NCI-H1930 (cell line): ENCODE results near the gene MAGEB3.
"Not testable (repeated sequence)": the region's sequence is repeated elsewhere in the genome, so short reads cannot be mapped to it uniquely, and the experiment has no call there.

Source experiments
- DNase-seq, 2 experiments: peaks; one replicate each; lab custom pipeline; 2025; lab: John Stamatoyannopoulos, UW

The MAGEB3 gene, protein sequence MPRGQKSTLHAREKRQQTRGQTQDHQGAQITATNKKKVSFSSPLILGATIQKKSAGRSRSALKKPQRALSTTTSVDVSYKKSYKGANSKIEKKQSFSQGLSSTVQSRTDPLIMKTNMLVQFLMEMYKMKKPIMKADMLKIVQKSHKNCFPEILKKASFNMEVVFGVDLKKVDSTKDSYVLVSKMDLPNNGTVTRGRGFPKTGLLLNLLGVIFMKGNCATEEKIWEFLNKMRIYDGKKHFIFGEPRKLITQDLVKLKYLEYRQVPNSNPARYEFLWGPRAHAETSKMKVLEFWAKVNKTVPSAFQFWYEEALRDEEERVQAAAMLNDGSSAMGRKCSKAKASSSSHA

DNA sequence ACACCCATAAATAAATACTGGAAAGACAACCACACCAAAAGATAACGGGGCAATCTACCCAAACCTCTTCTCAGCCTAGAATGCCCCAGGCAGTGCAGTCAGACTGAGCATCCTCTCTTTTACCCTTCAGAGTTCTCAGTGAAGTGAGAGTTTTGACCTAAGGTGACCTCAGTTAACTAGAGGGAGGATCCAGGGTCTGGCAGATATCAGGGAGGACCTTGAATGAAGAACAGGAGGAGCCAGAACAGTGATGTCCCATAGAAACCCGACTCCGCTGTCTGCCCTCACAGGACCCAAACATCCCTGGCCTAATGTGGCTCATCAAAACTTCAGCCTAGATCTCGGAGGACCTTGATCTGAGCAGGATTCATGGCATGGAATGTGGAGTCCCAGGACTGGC, at the start of gene MAGEB3:
TSS of gene MAGEB3 (plus strand) at position 263 of the 400 bp plus-strand sequence. CDS start 5,268 bp downstream, outside the sequence.
- no peak for DNase-seq

DNA sequence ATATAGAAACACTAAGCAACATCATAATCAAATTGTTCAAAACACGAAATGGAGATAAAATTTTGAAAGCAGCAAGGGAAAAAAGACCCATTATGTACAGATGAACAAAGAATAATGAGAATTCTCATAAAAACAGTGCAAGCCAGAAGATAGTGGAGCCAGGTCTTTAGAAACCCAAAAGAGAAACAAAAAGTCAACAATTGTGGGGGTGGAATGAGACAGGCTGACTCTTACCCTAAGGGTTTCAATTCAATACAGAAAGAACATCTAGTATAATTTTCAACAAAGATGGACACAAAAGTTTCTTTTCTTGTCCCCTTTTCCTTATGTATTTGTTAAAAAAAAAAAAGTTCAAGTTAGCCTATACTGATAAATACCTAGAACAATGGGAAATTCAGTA, 49.1 kb upstream of the MAGEB3 start:
- no peak for DNase-seq

DNA sequence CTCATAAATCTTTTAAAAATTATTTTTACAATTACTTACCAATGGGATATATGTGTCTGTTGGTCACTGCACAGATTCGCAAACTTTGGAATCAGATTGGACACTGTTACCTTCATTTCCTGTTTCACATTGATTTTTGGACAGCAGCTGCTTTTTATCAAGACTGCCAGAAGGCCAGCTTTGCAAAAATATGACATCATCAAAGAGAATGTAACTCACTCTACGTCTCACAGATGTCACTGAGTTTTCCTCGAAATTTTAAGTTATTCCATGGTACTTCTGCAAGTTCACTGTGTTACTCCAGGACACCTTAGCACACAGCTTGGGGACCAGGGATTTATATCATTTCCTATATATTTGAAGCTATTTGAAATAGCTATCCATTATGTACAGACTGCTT, 46.9 kb upstream of the MAGEB3 start:
- DNase-seq = no peak

DNA sequence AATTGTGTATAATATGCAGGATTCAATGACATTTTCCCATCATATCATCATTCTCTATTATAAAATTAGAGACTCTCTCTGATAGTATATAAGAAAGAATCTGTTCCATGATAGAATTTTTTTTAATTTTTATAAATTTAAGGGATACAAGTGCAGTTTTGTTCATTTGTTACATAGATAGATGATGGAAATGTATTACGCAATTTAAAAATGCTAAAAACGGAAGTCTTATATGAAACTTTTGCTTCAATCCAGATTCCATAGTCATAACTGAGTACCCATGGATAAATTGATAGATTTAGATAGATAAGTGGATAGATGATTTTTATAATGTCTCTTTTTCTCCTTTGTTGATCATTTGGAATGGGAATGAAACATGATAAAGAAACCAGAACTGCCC, 40.0 kb upstream of the MAGEB3 start:
- no peak for DNase-seq

DNA sequence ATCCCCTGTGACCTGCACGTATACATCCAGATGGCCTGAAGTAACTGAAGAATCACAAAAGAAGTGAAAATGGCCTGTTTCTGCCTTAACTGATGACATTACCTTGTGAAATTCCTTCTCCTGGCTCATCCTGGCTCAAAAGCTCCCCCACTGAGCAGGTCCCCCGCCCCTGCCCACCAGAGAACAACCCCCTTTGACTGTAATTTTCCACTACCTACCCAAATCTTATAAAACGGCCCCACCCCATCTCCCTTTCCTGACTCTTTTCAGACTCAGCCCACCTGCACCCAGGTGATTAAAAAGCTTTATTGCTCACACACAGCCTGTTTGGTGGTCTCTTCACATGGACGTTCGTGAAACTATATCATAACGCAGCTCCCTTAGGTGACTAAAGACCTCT, 36.5 kb upstream of the MAGEB3 start:
- not testable (repeated sequence) for DNase-seq

DNA sequence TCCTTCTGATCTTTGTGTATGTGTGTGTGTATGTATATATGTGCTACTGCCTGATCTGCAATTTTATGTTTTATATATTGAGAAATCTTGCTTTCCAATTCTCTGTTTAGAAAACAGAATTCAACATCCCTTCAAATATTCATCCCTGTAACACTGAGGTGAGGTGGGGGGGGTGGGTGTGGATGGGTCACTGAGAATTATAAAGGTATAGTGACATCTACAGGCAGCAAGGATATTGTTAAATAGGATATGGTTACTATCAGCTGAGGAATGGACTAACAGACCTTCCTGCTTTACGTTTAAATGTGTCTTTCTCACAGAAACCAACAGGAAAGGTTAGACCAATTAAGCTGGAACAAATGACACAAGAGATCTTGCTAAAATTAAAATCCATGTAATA, 34.1 kb upstream of the MAGEB3 start:
- DNase-seq = no peak

DNA sequence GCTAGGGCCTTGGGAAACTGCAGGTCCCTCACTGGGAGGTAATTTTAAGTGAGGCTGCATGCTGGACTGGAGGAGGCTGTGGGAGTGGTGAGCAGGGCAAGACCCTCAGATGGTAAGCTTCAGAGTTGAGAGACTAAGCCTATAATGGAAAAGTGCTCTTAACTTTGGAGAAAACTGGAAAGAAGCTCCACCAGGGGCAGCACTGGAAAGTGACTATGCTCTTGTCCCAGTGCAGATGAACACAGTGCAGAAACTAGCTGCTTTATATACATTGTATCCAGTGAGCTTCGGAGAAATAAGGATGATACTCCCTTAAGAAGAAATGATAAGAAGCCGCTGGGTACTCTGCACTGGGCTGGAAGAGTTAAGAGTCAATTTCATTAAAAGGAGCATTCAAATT, 18.3 kb upstream of the MAGEB3 start:
- DNase-seq = no peak

DNA sequence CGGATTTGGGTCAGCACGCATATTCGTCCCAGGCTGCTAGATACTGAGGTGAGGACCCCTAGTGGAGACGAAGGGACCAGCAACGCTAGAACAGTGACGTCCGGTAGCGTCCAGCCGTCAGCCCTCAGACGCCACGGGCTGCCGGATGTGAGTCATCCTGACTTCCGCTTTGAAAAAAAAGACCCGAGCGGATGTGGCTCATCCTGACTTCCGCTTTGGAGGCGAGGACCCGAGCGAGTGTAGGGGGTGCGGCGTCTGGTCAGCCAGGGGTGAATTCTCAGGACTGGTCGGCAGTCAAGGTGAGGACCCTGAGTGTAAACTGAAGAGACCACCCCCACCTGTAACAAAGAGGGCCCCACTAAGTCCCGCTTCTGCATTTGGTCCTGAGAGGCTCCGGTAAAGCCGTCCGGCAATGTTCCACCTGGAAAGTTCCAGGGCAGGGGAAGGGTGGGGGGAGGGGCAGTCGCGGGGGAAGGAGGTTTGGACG, 15.1 kb upstream of the MAGEB3 start, which contains the start of gene MAGEB2:
TSS of gene MAGEB2 (plus strand) at position 207 of the 487 bp plus-strand sequence. CDS start 3,018 bp downstream, outside the sequence.
- DNase-seq = peak; percentile 64 to 70

DNA sequence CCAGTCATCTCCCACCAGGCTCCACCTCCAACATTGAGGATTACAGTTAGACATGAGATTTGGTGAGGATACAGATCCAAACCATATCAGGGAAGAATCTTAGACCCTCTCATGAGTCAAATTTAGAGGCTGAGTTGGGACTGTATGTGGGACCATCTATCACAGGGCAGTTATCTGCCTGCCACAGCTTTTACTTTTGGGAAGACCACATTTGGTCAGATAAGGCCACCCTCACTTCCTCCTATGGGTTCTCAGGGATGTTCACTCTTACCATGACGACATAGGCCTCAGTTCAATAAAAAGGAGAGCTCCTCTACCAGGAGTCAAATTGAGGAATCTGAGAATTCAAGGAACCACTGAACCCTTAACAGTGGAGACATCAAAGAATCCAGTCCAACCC, 13.0 kb upstream of the MAGEB3 start:
- DNase-seq = no peak

DNA sequence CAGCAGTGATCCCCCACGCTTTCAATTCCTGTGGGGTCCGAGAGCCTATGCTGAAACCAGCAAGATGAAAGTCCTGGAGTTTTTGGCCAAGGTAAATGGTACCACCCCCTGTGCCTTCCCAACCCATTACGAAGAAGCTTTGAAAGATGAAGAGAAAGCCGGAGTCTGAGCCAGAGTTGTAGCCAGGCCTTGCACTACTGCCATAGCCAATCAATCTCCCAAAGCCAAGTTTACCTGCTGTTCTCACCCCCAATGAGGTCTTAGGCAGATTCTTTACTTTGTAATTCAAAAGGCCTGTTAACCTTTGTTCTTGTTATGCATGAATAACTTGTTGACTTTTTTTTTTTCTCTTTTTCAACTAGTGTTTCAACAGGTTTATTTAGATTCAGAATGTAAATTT, 11.1 kb upstream of the MAGEB3 start:
- no peak for DNase-seq

DNA sequence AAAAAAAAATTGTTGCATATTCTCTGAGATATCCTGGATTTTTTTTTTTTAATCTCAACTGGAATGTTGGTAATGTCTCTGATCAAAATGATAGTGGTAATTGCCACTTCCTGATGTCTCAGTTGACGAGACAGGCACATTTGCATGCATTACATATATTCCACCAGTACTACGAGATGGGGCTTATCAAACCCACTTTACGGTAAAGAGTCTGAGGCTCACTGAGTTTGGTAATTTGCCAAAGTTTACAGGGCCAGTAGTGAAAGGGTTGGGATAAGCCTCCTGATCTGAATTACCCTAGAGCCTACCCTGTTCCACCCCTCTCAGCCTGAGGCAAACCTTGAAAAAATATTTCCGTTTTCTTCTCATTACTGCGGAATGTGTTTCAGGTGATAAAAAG, 9.8 kb upstream of the MAGEB3 start:
- no peak for DNase-seq

DNA sequence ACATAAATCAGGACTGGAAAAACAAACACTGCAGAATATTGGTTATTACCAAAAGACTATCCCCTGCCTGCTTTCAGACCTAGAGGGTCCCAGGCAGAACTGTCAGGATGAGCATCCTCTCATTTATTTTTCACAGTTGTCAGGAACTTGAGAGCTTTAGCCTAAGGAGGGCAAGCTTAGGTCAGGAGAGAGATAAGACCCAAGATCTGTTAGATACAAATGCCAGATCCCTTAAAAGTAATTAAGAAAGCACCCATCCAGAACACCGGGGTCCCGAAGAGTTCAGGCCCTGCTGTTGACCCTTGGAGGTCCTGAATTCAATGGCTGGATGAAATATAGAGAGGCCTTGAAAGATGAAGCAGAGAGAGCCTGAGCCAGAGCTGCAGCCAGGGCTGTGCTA, 5.9 kb upstream of the MAGEB3 start:
- no peak for DNase-seq

DNA sequence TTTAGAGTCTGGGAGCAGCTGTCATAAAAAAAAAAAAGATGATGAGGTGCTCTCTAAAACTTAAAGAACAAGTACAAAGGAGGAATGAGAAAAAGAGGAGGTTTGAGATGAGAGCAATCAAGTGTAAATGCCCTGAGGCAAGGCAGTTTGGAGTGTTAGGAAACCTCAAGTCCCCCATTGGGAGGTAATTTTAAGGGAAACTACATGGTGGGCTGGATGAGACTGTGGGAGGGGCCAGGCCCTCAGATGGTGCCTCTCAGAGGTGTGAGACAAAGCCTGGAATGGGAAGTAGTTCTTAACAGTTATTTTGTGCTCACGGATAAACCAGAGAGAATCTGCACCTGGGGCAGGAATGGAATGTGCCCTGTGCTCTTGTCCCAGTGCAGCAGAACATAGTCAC, 1.9 kb upstream of the MAGEB3 start:
- DNase-seq = no peak

DNA sequence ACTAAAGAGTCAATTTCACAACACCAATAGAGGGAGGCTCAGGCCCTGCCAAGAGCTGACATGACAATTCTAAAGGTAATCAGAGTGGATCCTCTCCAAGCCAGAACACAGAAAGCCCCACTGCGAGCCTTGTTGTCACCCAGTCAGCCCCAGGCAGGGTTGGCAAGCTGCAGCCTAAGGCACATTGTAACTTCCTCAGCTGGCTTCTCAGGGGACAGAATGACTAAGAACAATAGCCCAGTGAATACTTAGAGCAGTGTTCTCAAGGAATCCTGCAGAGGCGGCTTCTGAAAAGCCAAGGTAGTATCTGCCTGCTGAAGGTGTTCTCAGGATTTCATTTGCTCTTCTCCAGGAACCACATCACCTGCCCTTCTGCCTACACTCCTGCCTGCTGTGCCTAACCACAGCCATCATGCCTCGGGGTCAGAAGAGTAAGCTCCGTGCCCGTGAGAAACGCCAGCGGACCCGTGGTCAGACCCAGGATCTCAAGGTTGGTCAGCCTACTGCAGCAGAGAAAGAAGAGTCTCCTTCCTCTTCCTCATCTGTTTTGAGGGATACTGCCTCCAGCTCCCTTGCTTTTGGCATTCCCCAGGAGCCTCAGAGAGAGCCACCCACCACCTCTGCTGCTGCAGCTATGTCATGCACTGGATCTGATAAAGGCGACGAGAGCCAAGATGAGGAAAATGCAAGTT, 11.4 kb downstream of the MAGEB3 start, which contains the start of gene MAGEB4:
TSS of gene MAGEB4 (plus strand) at position 277 of the 692 bp plus-strand sequence. CDS start at position 413, 136 bp downstream.
- DNase-seq = no peak

DNA sequence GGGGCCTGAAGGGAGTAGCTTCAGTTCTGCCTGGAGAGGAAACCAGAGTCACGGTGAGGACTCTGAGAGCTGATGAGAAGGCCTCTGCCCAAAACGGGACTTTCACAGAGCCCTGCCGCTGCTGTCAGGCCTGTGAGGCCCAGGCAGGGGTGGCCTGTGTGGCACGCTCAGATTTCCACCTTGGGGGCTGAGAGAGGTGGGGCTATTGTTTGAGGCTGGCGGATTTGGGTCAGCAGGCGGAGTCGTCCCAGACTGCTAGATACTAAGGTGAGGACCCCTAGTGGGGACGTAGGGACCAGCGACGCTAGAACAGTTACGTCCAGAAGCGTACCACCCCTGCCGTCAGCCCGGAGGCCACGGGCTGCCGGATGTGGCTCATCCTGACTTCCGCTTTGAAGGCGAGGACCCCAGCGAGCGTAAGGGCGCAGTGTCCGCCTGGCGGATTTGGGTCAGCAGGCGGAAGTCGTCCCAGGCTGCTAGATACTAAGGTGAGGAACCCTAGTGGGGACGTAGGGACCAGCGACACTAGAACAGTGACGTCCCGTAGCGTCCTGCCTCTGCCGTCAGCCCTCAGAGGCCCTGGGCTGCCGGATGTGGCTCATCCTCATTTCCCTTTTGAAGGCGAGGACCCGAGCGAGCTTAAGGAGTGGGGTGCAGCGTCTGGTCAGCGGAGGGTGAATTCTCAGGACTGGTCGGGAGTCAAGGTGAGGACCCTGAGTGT, 16.5 kb downstream of the MAGEB3 start, which contains the start of gene MAGEB1:
TSS of gene MAGEB1 (plus strand) at position 378 of the 721 bp plus-strand sequence. CDS start 3,348 bp downstream, outside the sequence.
- no peak for DNase-seq

DNA sequence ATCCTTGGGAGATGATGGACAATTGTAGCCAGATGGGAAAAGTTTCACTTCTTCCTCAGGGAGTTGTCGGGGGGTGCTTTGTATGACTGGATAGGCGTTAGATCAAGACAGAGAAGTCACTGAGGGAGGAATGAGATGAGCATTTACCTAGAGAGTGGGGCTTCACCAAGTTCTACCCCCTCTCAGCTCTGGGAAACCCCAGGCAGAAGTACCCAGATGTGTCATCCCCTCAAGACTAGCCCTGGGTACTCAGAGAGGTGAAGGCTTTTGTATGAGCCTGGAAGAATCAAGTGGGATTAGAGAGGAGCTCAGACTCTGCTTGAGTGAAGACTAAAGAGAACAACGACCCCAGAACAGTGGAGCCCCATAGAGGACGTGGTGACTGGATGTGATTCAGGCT, 18.4 kb downstream of the MAGEB3 start:
- DNase-seq = no peak

DNA sequence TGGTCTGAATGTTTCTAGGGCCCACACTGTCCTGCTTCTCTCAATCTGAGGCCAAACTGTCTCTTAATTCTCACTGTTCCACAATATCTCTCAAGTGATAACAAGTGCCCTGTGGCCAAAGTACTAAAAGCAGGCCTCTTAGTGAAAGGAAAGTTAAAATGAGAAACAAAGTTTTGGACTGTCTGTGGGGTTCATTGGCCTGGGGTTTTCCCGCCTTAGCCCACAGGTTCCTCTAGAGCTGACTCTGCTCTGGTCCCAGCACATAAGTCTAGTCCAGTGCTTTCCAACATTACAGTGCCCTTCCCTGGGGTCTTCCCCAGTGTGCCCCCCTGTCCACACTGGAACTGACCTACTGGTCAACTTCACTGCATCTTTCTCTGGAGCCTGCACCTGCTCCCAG, 22.8 kb downstream of the MAGEB3 start:
- no peak for DNase-seq

DNA sequence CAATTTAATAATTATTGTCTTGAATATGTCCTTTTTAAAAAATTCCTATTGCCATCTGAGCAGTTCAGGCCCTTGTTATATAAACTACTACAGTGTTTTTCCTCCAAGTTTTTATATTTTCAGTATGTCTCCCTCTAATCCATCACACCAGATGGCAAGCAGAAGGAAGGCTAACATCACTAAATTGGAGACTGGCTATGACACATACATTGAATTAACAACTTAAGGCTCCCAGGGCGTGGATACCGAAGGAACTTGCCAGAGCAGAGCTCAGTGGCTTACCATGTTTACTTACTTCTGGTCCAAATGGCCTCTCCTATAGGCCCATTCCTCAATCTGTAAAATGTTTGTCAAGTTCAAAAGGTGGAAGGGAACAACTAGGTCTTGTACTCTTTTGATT, 29.5 kb downstream of the MAGEB3 start:
- DNase-seq = no peak

DNA sequence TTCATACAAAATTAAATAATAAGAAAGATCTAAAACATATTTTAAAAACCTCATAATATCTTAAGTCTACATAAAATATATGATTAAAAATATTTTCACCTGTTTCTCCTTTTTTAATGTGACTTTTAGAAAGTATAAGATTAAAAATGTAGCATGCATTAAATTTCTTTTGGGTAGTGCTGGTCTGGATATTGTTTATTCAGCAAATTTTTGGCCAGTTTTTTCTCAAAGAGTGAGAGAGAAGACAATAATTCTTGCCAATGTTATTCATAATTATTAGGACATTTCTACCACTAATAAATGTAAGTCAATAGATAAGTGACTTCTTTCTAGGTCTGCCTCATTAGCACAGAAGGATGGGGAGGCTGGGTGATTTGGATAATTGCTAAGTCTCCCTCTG, 30.6 kb downstream of the MAGEB3 start:
- no peak for DNase-seq

DNA sequence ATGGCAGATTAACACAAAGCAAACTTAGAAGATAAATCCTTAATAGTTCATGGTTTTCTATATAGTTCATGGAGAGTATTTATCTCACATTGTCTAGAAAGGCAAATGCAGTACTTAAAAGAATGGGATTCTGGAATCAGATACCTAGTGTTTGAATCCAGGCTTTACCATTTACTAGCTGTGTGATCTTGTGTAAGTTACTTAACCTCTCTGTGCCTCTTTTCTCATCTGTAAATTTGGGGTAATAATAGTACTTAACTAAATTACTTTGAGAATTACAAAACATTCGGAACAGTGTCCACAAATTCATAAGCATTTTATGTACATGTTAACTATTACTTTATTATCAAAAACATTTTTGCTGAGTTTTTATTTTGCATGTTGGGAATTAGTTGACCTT, 32.3 kb downstream of the MAGEB3 start:
- no peak for DNase-seq

DNA sequence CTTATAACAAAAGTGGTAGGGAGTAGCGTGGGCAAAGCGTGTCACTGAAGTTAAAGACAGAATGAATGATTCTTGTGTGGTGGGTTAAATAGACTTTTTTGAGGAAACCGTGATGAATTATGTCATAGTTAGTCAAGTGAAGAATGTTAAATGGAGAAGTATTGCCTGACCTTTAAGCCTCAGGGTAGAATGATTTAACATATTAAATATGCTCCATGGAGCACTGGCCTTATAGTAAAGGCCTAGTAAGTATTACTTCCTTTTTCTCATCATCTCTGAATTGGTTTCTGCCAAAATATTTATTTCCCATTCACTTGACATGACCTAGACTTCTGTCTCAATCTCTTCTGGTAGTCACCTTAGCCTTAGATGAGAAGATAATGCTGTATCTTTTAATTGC, 40.2 kb downstream of the MAGEB3 start:
- no peak for DNase-seq

DNA sequence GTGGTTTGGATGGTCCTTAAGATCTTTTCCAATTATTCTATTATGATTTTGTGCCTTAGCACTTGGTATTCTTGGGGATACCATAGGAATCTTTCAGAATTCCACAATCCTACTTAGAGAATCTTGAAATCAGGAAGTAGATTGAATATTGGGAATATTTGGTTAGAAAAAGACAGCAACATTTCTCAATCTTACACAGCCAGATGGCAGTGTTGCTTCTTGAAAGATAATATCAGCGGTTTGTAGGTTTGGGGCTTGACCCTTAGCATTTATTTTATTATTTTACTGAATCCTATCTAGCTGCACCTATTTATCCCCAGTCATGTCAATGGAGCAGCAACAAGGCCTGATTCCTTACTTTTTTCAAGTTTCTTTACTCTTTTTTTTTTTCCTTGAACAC, 45.0 kb downstream of the MAGEB3 start:
- peak in 1 of 2 experiments; percentile 3 for DNase-seq
